Heart left ventricle (tissue), 13 donors: ENCODE data around the gene VSTM1.

Experiments used
- POLR2A ChIP-seq, 2 donors: fragments of 450-650 bp; IDR thresholded peaks; one replicate each; pipeline ENCODE4 v1.6.1; 2017; ENCODE audit warnings: antibody characterized with exemption in 2 of 2, mild to moderate bottlenecking in 2 of 2, moderate library complexity in 2 of 2
- TF ChIP-seq, protein P1 (sequence below), 12 donors: fragments of 200-600 bp; sonication (generic) in 4 of 12; IDR thresholded peaks; one replicate each; pipeline versions ENCODE4 v1.5.0 to v1.8.0; 2018 to 2022; ENCODE audit warnings: antibody characterized with exemption in 12 of 12, mild to moderate bottlenecking in 5 of 12
- donor health status: ischemic (EF 13 %, LVEDD 7.1; RV severe dilation, severe dysfunction).
- donor health status: DM: no; HTN: yes; CAD: no.
- donor health status: DM: no; HTN: no; CAD: no.
- donor health status: ischemic (EF 25% LVEDD 6.9; RV normal size, moderate dysfunction).
- donor health status: ischemic (EF 25% LVEDD 5.7; RV mildly dilated, moderate dysfunction).
- donor health status: ischemic (EF 35%, LVEDD 5.7; RV mildly dilated, moderate dysfunction).
- donor health status: nonischemic (EF 11% LVEDD 7.7; RV severe dilation, severe dysfunction).
- donor health status: DM: yes; HTN: yes; CAD: no.
- donor health status: PGD.
- donor health status: ischemic (EF 29% LVEDD 5.4; RV normal size, mild dysfunction).
- donor health status: nonischemic (EF 23%, LVEDD 6.1; RV moderate dilation, normal function).

DNA sequence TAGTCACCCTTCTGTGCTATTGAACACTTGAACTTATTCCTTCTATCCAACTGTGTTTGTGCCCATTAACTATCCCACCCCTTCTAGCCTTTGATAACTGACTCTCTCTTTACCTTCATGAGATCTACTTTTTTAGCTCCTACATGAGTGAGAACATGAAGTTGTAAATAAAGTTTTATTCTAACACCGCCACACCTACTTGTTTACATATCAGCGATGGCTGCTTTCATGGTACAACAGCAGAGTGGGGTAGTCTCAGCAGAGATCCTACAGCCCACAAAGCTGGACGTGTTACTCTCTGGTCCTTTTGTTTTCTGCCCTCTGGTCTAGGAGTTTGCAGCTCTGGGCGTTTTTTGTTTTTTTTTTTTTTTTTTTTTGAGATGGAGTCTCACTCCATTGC is 23.7 kb downstream of the VSTM1 start:
- no peak for TF ChIP-seq POLR2A (IDR thresholded peaks at IDR 0.05)
- TF ChIP-seq, protein P1, sequence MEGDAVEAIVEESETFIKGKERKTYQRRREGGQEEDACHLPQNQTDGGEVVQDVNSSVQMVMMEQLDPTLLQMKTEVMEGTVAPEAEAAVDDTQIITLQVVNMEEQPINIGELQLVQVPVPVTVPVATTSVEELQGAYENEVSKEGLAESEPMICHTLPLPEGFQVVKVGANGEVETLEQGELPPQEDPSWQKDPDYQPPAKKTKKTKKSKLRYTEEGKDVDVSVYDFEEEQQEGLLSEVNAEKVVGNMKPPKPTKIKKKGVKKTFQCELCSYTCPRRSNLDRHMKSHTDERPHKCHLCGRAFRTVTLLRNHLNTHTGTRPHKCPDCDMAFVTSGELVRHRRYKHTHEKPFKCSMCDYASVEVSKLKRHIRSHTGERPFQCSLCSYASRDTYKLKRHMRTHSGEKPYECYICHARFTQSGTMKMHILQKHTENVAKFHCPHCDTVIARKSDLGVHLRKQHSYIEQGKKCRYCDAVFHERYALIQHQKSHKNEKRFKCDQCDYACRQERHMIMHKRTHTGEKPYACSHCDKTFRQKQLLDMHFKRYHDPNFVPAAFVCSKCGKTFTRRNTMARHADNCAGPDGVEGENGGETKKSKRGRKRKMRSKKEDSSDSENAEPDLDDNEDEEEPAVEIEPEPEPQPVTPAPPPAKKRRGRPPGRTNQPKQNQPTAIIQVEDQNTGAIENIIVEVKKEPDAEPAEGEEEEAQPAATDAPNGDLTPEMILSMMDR (IDR thresholded peaks at IDR 0.05) = no peak
